ENCODE results near the gene RFX4. TPM values are rescaled to one million over a fixed set of nuclear protein-coding genes. Genes with fewer than 3 reads are reported as not detected.

Gene RFX4
- total RNA-seq, 2 experiments from 2014 or later = not detected

DNA sequence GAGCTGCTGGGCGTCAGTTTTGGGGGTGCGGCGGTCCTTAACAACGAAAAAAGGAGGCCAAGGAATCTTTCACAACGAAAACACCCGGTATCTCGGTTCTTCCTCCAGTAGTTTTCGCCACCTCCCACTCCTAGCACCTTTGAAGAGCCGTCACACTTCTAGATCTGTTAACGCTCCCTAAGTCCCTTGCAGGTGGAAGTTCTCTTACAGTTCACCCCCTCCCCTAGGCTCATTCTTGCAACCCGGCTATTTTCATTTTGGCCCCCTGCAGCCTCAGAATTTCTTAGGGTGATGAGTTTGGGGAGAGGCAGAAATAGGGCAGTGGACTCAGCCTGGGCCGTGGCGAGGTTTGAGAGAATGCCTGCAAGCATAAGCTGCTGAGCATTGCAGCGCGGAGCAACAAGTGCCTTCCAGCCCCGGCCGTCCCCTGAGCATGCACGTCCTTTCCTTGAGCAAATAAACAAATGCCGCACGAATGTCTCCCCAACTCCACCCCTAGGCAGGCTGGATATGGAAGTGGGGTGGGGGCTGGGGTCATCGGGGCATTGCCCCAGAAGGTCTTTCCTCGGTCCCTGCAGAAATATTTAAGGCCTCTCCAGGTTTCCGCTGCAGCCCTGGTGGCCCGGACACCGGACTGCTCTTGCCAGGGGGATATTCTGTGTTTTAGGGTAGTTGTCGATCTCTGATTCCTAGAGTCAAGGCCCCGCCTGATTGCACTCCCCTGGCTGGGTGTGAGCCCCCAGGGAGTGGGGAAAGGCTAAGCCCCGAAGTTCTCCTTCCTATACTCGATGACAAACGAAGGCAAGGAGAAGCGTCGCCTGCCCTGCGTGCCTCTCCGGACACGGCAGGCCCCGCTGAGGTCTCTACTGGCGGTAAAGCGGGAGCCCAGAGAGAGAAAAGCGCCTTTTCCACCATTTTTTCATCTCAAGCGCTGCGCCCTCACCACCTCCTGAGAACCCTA is 1.6 kb downstream of the RFX4 start:
- no peak for ATAC-seq (ENCODE audit: low read depth)
- Mint-ChIP-seq H3K27ac (no peak overlapping the region), H3K4me1 (peaks cover 16% of the 10 kb centered on the region), H3K9me3 (no peaks in the 10 kb centered on the region), H3K36me3 (no peaks in the 10 kb centered on the region), H3K4me3 (peak overlapping the region; percentile 71), H3K27me3 (peaks cover 93% of the 10 kb centered on the region)
- POLR2A ChIA-PET = interaction anchor here (0.7 kb wide), 1 partner anchor 164 kb away, joined by 4 read pairs; no protein-coding TSS in a partner anchor
- peak; percentile 41 for DNase-seq

GRCh38 chr12:106585105-106585520 is 2.3 kb downstream of the RFX4 start:
- ATAC-seq (ENCODE audit: low read depth) (no peak), DNase-seq (peak; percentile 33)
- POLR2A ChIA-PET = no interaction called here
- H3K9me3 Mint-ChIP-seq = no peaks in the 10 kb centered on the region
- H3K4me3 Mint-ChIP-seq = peak overlapping the region; percentile 12
- peaks cover 16% of the 10 kb centered on the region for H3K4me1 Mint-ChIP-seq
- peaks cover 93% of the 10 kb centered on the region for H3K27me3 Mint-ChIP-seq
- H3K27ac Mint-ChIP-seq = no peak overlapping the region
- H3K36me3 Mint-ChIP-seq = no peaks in the 10 kb centered on the region

- H3K27me3 Mint-ChIP-seq = peaks cover 92% of the 10 kb centered on the region
- ATAC-seq (ENCODE audit: low read depth) (no peak), DNase-seq (peak; percentile 41)
- H3K4me3 Mint-ChIP-seq = peak overlapping the region; percentile 12
- POLR2A ChIA-PET = no interaction called here
- H3K9me3 Mint-ChIP-seq = no peaks in the 10 kb centered on the region
- H3K4me1 Mint-ChIP-seq = peaks cover 16% of the 10 kb centered on the region
- H3K27ac Mint-ChIP-seq = no peak overlapping the region
- no peaks in the 10 kb centered on the region for H3K36me3 Mint-ChIP-seq
Observed at GRCh38 chr12:106585521-106586277, 2.9 kb downstream of the RFX4 start.

DNA sequence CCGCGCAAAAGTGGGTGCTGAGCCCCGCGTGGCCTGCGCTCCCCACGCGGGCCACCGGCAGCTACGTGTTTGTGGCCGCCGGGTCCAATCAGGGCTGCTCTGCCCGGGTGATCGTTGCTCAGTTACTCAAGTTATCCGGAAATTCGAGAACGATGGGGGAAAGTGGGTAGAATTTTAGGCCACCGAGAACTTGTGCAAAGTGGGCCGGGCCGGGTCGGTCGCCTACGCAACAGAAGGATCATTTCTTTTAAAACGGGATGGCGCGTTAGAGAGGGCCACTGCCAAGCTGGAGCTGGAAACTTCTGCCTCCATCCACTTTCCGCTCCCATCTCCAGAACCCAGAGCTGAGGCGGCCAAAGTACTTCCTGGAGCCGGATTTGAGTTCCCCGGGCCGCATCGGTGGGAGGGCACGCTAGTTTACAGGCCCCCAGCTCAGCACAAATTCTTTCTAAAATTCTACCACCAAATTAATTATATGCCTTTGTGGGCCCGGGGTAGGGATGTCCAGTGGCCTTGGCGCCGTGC is 3.5 kb downstream of the RFX4 start:
- DNase-seq = no peak
- no peaks in the 10 kb centered on the region for H3K36me3 Mint-ChIP-seq
- peaks cover 91% of the 10 kb centered on the region for H3K27me3 Mint-ChIP-seq
- H3K4me3 Mint-ChIP-seq = peak overlapping the region; percentile 22
- peaks cover 16% of the 10 kb centered on the region for H3K4me1 Mint-ChIP-seq
- ATAC-seq (ENCODE audit: low read depth) = no peak
- no peak overlapping the region for H3K27ac Mint-ChIP-seq
- no peaks in the 10 kb centered on the region for H3K9me3 Mint-ChIP-seq
- POLR2A ChIA-PET = no interaction called here

DNA sequence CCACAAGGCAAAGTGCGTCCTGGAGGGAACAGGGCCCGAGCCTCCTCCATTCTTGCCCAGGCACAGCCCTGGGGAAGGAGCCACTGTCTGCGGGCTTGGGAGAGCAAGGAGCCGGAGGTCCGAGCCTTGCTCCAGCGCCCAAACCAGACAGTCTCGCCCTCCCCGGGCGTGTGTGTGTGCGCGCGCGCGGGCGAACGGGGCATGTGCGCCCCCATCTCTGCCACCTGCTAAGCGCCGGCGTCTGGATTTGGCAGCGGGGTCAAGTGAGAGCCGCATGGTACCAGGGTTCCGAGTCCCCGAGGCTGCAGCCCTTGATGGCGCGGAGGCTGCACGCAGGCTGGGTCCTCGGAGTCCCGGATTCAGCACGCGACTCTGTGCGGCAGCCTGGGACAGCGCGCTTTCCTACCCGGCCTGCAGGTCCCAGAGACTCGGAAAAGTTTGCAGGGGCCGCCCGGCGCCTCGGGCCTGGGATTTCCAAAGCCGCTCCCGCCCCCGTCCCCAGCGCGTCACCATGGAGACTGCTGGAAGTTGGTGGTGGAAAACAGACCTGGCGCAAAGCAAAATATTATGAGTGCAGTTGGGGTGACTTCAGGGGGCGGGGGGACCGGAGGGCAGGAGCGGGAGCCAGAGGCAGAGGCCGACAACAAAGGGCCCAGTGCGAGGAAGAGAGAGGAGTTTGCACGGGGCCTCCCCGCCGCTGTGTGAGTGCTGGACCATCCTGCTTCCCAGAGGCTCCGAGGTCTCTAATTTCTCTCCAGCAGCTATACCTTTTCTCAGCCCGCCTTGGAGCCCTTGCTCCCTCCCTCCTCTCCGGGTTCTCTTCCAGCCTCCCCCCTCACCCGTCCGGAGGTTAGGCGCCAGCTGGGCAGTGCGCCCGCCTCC is 4.2 kb downstream of the RFX4 start:
- H3K27me3 Mint-ChIP-seq = peaks cover 92% of the 10 kb centered on the region
- no peaks in the 10 kb centered on the region for H3K9me3 Mint-ChIP-seq
- no peak overlapping the region for H3K27ac Mint-ChIP-seq
- H3K4me3 Mint-ChIP-seq = no peak overlapping the region
- H3K36me3 Mint-ChIP-seq = no peaks in the 10 kb centered on the region
- H3K4me1 Mint-ChIP-seq = peaks cover 13% of the 10 kb centered on the region
- POLR2A ChIA-PET = no interaction called here
- ATAC-seq (ENCODE audit: low read depth) (no peak), DNase-seq (no peak)

DNA sequence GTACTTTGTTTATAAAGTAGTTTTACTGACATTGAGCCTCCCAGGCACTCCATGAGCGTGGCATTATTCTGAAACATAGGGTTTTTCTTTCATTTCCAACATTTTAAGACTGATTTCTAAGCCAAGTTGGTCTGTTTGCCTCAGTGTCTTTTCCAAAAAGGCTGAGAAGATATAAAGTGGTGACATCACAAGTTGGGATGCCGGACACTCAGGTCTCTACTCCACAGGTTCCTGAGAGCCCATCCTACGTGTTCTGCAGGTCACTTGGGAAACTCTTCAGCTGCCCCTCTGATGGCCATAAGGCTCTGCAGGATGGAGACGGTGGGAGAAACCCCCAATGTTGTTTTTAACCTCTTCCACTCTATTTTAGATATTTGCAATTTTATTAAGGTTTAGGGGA is 6.0 kb downstream of the RFX4 start:
- no peak overlapping the region for H3K4me3 Mint-ChIP-seq
- POLR2A ChIA-PET = no interaction called here
- H3K36me3 Mint-ChIP-seq = no peaks in the 10 kb centered on the region

DNA sequence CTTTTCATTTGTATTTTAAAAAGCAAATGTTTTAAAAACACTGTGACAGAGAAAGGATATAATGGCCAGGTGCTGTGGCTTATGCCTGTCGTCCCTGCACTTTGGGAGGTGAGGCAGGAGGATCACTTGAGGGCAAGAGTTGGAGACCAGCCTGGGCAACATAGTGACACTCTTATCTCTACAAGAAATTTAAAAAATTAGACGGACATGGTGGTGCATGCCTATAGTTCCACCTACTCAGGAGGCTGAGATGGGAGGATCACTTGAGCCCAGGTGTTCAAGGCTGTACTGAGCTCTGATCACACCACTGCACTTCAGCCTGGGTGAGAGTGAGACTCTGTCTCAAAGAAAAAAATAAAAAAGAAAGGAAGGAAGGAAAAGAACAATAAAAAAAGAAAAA is 7.8 kb downstream of the RFX4 start:
- no peaks in the 10 kb centered on the region for H3K9me3 Mint-ChIP-seq

More for the DNA sequence above, 6.0 kb downstream of the RFX4 start:
- ATAC-seq (ENCODE audit: low read depth) (no peak), DNase-seq (no peak)
- no peak overlapping the region for H3K27ac Mint-ChIP-seq
- H3K4me1 Mint-ChIP-seq = peaks cover 9% of the 10 kb centered on the region
- no peaks in the 10 kb centered on the region for H3K9me3 Mint-ChIP-seq
- H3K27me3 Mint-ChIP-seq = peaks cover 92% of the 10 kb centered on the region

DNA sequence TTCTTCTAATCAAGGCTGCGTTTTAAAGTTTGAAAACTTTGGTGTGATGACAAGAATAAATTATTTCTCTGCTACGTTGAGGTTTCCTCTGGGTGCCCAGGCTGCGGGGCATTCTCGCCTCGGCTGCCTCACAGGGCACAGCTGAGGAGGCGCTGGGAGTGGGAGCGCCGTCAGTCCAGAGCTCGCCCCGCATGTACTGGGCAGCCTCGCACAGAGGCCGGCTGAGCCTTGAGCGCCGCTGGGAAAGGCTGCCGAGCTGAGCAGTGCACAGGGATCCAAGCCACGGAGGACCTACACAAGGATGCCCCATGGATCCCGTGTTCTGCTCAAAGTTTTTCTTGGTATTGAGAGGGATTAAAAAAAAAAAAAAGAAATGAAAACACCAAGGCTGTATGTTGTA is 11.6 kb downstream of the RFX4 start:
- Mint-ChIP-seq H3K4me1 (peaks cover 7% of the 10 kb centered on the region), H3K9me3 (no peaks in the 10 kb centered on the region), H3K27ac (no peak overlapping the region), H3K4me3 (no peak overlapping the region), H3K36me3 (no peaks in the 10 kb centered on the region), H3K27me3 (peaks cover 69% of the 10 kb centered on the region)
- DNase-seq = no peak
- POLR2A ChIA-PET = no interaction called here
- ATAC-seq (ENCODE audit: low read depth) = no peak

More for the DNA sequence above, 7.8 kb downstream of the RFX4 start:
- no peak overlapping the region for H3K27ac Mint-ChIP-seq
- no peak for DNase-seq
- ATAC-seq (ENCODE audit: low read depth) = no peak
- peaks cover 7% of the 10 kb centered on the region for H3K4me1 Mint-ChIP-seq
- no peak overlapping the region for H3K4me3 Mint-ChIP-seq
- peaks cover 93% of the 10 kb centered on the region for H3K27me3 Mint-ChIP-seq
- H3K36me3 Mint-ChIP-seq = no peaks in the 10 kb centered on the region
- POLR2A ChIA-PET = no interaction called here

GRCh38 chr12:106595268-106595667 is 12.5 kb downstream of the RFX4 start:
- H3K4me1 Mint-ChIP-seq = peaks cover 7% of the 10 kb centered on the region
- no peaks in the 10 kb centered on the region for H3K9me3 Mint-ChIP-seq
- no peak for ATAC-seq (ENCODE audit: low read depth)
- H3K36me3 Mint-ChIP-seq = no peaks in the 10 kb centered on the region
- no peak overlapping the region for H3K4me3 Mint-ChIP-seq
- DNase-seq = no peak
- no peak overlapping the region for H3K27ac Mint-ChIP-seq
- POLR2A ChIA-PET = no interaction called here
- H3K27me3 Mint-ChIP-seq = peaks cover 65% of the 10 kb centered on the region

DNA sequence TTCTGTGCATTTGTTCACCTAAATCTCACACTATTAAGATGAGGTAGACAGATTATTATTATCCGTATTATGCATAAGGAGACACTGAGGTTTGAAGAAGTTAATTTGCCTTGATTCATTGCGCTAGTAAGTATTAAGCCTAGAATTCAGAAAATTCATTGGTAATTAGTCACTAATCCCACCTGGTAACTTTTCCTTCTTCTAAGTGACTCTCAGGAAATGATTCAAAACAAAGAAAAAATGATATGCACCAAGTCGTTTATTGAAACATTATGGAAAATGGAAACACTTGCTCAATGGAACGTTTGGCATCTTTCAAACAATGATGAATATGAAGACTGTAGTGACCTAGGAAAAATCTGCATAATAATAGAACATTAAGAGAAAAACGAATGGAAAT is 15.2 kb downstream of the RFX4 start:
- ATAC-seq (ENCODE audit: low read depth) = no peak
- H3K9me3 Mint-ChIP-seq = no peaks in the 10 kb centered on the region
- no peaks in the 10 kb centered on the region for H3K36me3 Mint-ChIP-seq
- H3K27me3 Mint-ChIP-seq = peaks cover 46% of the 10 kb centered on the region
- H3K4me1 Mint-ChIP-seq = peaks cover 7% of the 10 kb centered on the region
- no peak overlapping the region for H3K4me3 Mint-ChIP-seq
- no peak for DNase-seq
- POLR2A ChIA-PET = no interaction called here
- H3K27ac Mint-ChIP-seq = no peak overlapping the region

- Mint-ChIP-seq H3K27ac (no peak overlapping the region), H3K36me3 (no peaks in the 10 kb centered on the region), H3K4me1 (peaks cover 1% of the 10 kb centered on the region), H3K27me3 (peaks cover 33% of the 10 kb centered on the region), H3K9me3 (no peaks in the 10 kb centered on the region), H3K4me3 (no peak overlapping the region)
- POLR2A ChIA-PET = no interaction called here
- DNase-seq (no peak), ATAC-seq (ENCODE audit: low read depth) (no peak)
Observed at GRCh38 chr12:106599302-106599701, 16.5 kb downstream of the RFX4 start.

- H3K27ac Mint-ChIP-seq = no peak overlapping the region
- POLR2A ChIA-PET = no interaction called here
- no peaks in the 10 kb centered on the region for H3K4me1 Mint-ChIP-seq
Observed at GRCh38 chr12:106600503-106600902, 17.7 kb downstream of the RFX4 start.

DNA sequence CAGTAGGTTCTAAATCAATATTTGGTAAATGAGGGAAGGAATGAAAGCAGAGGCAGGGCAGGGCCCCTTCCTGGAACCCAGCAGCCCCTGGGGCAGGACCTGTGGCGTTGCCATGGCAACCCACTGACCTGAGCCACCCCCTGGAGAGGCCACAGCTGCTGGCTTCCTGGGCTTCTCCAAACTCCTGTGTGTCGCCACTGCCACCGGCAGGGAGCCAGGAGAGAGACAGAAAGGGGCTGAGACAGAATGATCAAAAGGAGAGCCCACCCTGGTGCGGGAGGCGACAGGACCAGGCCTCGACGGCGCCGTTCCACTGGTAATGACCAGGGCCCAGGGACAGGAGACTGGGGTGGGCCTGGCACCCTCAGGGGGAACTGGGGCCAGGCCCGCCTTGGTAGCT is 18.2 kb downstream of the RFX4 start:
- POLR2A ChIA-PET = no interaction called here
- Mint-ChIP-seq H3K9me3 (no peaks in the 10 kb centered on the region), H3K27me3 (peaks cover 19% of the 10 kb centered on the region), H3K4me1 (no peaks in the 10 kb centered on the region), H3K4me3 (no peak overlapping the region), H3K27ac (no peak overlapping the region), H3K36me3 (no peaks in the 10 kb centered on the region)
- DNase-seq (no peak), ATAC-seq (ENCODE audit: low read depth) (no peak)

More at GRCh38 chr12:106600503-106600902, 17.7 kb downstream of the RFX4 start:
- no peaks in the 10 kb centered on the region for H3K36me3 Mint-ChIP-seq
- no peak overlapping the region for H3K4me3 Mint-ChIP-seq
- no peak for DNase-seq
- H3K9me3 Mint-ChIP-seq = no peaks in the 10 kb centered on the region
- peaks cover 21% of the 10 kb centered on the region for H3K27me3 Mint-ChIP-seq
- no peak for ATAC-seq (ENCODE audit: low read depth)

All from activated naive CD8-positive, alpha-beta T cell treated with anti-CD3 and anti-CD28 coated beads, Interleukin-2, amount 10 ng/mL, durations not matched to agents 7 days and 5 days (primary cell).